PFSK-1 (cell line): ENCODE data around the gene KCTD11.

Experiments used
- FOXP2 ChIP-seq: optimal IDR thresholded peaks from 2 replicates; pipeline ENCODE3; 2011; ENCODE audit warnings: borderline replicate concordance, control low read depth, inconsistent platforms; ENCODE audit not compliant: insufficient read depth; ENCODE audit errors: extremely low read length, extremely low read depth
- POLR2AphosphoS5 ChIP-seq: IDR thresholded peaks from 2 replicates; pipeline ENCODE4 v1.6.1; 2012; ENCODE audit warnings: low read depth, mild to moderate bottlenecking, control low read depth, low read length, moderate library complexity
- SIN3A ChIP-seq: IDR thresholded peaks from 2 replicates; pipeline ENCODE4 v1.6.1; 2012; ENCODE audit warnings: mild to moderate bottlenecking, low read length, moderate library complexity, borderline replicate concordance; ENCODE audit not compliant: insufficient read depth
- TAF1 ChIP-seq: IDR thresholded peaks from 2 replicates; pipeline ENCODE4 v1.6.1; 2012; ENCODE audit warnings: low read length, control low read depth, borderline replicate concordance; ENCODE audit not compliant: insufficient read depth
- TF ChIP-seq, protein P1 (sequence below), 2 experiments: IDR thresholded peaks; 2 replicates each; pipeline versions ENCODE4 v1.6.1 to v1.8.0; 2011 to 2012; ENCODE audit warnings: low read depth in 2 of 2, low read length in 2 of 2, control low read depth in 1 of 2, inconsistent platforms in 1 of 2, mild to moderate bottlenecking in 1 of 2, moderate library complexity in 1 of 2; ENCODE audit not compliant: insufficient read depth in 1 of 2

Gene KCTD11

DNA sequence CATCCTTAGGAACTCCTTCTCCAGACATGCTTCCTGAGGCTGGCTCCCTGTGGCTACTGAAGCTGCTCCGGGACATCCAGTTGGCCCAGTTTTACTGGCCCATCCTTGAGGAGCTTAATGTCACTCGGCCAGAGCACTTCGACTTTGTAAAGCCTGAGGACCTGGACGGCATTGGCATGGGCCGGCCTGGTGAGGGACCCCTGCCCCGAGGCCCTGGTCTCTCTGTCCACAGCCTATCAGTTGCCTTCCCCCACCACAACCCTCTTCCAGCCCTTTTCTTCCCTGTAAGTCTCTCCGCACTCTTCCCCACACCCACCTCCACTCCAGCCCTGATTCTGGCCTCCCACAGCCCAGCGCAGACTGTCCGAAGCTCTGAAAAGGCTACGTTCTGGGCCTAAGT lies 30.9 kb downstream of the KCTD11 start:
- no peak for TF ChIP-seq TAF1
- TF ChIP-seq, protein P1, sequence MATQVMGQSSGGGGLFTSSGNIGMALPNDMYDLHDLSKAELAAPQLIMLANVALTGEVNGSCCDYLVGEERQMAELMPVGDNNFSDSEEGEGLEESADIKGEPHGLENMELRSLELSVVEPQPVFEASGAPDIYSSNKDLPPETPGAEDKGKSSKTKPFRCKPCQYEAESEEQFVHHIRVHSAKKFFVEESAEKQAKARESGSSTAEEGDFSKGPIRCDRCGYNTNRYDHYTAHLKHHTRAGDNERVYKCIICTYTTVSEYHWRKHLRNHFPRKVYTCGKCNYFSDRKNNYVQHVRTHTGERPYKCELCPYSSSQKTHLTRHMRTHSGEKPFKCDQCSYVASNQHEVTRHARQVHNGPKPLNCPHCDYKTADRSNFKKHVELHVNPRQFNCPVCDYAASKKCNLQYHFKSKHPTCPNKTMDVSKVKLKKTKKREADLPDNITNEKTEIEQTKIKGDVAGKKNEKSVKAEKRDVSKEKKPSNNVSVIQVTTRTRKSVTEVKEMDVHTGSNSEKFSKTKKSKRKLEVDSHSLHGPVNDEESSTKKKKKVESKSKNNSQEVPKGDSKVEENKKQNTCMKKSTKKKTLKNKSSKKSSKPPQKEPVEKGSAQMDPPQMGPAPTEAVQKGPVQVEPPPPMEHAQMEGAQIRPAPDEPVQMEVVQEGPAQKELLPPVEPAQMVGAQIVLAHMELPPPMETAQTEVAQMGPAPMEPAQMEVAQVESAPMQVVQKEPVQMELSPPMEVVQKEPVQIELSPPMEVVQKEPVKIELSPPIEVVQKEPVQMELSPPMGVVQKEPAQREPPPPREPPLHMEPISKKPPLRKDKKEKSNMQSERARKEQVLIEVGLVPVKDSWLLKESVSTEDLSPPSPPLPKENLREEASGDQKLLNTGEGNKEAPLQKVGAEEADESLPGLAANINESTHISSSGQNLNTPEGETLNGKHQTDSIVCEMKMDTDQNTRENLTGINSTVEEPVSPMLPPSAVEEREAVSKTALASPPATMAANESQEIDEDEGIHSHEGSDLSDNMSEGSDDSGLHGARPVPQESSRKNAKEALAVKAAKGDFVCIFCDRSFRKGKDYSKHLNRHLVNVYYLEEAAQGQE (IDR thresholded peaks at IDR 0.05; ENCODE audit: insufficient read depth in 1 of 2, low read depth in 2 of 2, low read length in 2 of 2) = no peak
- TF ChIP-seq SIN3A = no peak
- TF ChIP-seq POLR2AphosphoS5 = no peak
- TF ChIP-seq FOXP2 = no peak

DNA sequence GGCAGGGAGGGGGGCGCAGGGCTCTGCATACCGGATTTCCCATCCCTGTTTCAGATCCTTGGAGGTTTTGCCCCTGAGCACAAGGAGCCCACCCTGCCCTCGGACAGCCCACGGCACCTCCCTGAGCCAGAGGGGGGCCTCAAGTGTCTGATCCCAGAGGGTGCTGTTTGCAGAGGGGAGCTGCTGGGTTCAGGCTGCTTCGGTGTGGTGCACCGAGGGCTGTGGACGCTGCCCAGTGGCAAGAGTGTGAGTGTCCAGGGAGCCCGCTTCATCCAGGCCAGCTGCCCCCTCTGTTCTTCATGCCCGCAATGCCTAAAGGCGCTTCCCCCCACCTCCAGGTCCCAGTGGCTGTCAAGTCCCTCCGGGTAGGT lies 31.4 kb downstream of the KCTD11 start:
- TF ChIP-seq SIN3A = no peak
- no peak for TF ChIP-seq FOXP2
- no peak for TF ChIP-seq POLR2AphosphoS5
- TF ChIP-seq, protein P1 (IDR thresholded peaks at IDR 0.05; ENCODE audit: insufficient read depth in 1 of 2, low read depth in 2 of 2, low read length in 2 of 2) = no peak
- no peak for TF ChIP-seq TAF1

DNA sequence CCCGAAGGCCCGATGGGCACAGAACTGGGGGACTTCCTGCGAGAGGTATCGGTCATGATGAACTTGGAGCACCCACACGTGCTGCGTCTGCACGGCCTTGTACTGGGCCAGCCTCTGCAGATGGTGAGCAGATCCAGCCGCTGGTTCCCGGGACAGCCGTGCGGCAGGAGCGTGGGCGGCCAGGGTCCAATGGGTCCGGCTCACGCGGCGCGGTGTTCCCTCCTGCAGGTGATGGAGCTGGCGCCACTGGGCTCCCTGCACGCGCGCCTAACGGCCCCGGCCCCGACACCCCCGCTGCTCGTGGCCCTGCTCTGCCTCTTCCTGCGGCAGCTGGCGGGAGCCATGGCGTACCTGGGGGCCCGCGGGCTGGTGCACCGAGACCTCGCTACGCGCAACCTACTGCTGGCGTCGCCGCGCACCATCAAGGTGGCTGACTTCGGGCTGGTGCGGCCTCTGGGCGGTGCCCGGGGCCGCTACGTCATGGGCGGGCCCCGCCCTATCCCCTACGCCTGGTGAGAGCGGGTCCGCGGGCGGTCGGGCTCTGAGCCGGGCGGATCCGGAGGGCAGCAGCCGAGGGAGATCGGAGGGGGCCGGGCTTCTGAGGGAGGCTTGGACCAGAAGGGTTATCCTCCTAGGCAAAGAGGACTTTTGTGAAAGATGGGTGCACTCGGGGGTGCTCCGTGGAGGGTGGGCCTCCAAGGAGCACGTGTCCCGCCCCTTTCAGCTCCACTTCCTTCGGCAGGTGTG lies 32.0 kb downstream of the KCTD11 start:
- TF ChIP-seq, protein P1 (IDR thresholded peaks at IDR 0.05; ENCODE audit: insufficient read depth in 1 of 2, low read depth in 2 of 2, low read length in 2 of 2) = no peak
- TF ChIP-seq POLR2AphosphoS5 (no peak), TAF1 (no peak)

DNA sequence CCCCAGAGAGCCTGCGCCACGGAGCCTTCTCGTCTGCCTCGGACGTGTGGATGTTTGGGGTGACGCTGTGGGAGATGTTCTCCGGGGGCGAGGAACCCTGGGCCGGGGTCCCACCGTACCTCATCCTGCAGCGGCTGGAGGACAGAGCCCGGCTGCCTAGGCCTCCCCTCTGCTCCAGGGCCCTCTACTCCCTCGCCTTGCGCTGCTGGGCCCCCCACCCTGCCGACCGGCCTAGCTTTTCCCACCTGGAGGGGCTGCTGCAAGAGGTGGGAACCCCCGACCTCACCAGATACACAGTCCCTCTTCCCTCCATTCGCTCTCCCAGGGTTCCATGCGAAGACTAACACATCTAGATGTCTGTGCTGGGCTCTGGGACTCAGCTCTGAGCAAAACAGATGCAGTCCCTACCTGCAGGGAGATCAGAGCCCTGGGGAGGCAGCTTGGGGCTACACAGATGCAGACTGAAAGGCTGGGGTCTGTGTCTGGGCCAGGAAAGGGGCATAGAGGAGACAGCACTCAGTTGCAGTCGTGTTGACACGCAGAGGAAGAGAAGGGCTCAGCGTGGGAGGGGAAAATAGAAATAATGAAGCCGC lies 32.6 kb downstream of the KCTD11 start:
- TF ChIP-seq POLR2AphosphoS5 (no peak), SIN3A (no peak)

DNA sequence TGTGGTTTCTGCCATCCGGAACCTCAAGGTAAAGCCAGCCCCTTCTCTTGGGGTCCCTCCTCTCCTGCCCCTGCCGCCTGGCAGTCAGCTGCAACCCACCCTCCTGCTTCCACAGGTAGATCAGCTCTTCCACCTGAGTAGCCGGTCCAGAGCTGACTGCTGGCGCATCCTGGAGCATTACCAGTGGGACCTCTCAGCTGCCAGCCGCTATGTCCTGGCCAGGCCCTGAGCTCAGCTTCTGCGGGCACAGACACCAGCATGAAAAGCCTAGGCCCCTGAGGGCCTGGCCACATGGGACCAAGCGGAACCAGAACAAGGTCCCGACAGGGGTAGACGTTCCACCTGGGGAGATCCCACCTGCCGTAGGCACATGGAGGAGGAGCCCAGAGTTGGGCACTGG lies 36.9 kb downstream of the KCTD11 start:
- TF ChIP-seq SIN3A (no peak), POLR2AphosphoS5 (no peak), FOXP2 (no peak), TAF1 (no peak)
- TF ChIP-seq, protein P1 (IDR thresholded peaks at IDR 0.05; ENCODE audit: insufficient read depth in 1 of 2, low read depth in 2 of 2, low read length in 2 of 2) = no peak
